Caco-2 (cell line): Measurements from ENCODE around the gene WDR86. TPM values are rescaled to one million over a fixed set of nuclear protein-coding genes. Genes with fewer than 3 reads are reported as not detected.

ENCODE experiments used
- BruUV-seq: library from RNA; stranded (reverse); fragments of 400-500 nt; replicated peaks from 2 replicates; lab custom pipeline; 2021; lab: Mats Ljungman, UMichigan
- CTCF ChIA-PET: fragments of 300-600 bp; sonication (Branson Sonifier 250); formaldehyde crosslinking; loops from one replicate; lab custom pipeline; 2022; ENCODE audit warnings: antibody characterized with exemption; lab: Charles Lee
- POLR2A ChIA-PET: fragments of 300-600 bp; sonication (Branson Sonifier 250); formaldehyde crosslinking; loops from one replicate; lab custom pipeline; 2022; ENCODE audit warnings: antibody characterized with exemption; lab: Charles Lee
- DNase-seq, 2 experiments: peaks; one replicate each; pipeline versions ENCODE4 v3.0.0 to v3.0.0-alpha.2; 2020 to 2022
- H3K27me3 ChIP-seq: replicated peaks from 2 replicates; pipeline ENCODE4 v1.6.0; 2011; ENCODE audit warnings: low read length; ENCODE audit not compliant: control insufficient read depth, insufficient read depth
- H3K36me3 ChIP-seq: 2 replicates; pipeline ENCODE4 v1.5.1; 2011; ENCODE audit warnings: low read length; ENCODE audit not compliant: control insufficient read depth, insufficient read depth
- H3K4me1 ChIP-seq: fragments of 250-450 bp; sonication (Bioruptor Pico); 2 replicates; pipeline ENCODE4 v1.5.1; 2020; ENCODE audit warnings: mild to moderate bottlenecking
- H3K4me3 ChIP-seq: 2 replicates; pipeline ENCODE4 v1.5.1; 2011; ENCODE audit warnings: low read depth, mild to moderate bottlenecking, control low read depth, low read length
- H3K9me3 ChIP-seq: fragments of 250-450 bp; sonication (Bioruptor Pico); 2 replicates; pipeline ENCODE4 v1.5.1; 2020; ENCODE audit warnings: mild to moderate bottlenecking, moderate library complexity
- H3K27ac Mint-ChIP-seq: one replicate; pipeline ENCODE4 v1.8.0; 2022; ENCODE audit warnings: mixed read lengths; ENCODE audit not compliant: unreplicated experiment
- H3K27me3 Mint-ChIP-seq: one replicate; pipeline ENCODE4 v1.8.0; 2022; ENCODE audit warnings: mixed read lengths; ENCODE audit not compliant: insufficient read depth, unreplicated experiment
- H3K36me3 Mint-ChIP-seq: one replicate; pipeline ENCODE4 v1.8.0; 2022; ENCODE audit warnings: mild to moderate bottlenecking, mixed read lengths; ENCODE audit not compliant: insufficient read depth, unreplicated experiment
- H3K4me1 Mint-ChIP-seq: one replicate; pipeline ENCODE4 v1.8.0; 2022; ENCODE audit warnings: low read depth, mixed read lengths; ENCODE audit not compliant: unreplicated experiment
- H3K4me3 Mint-ChIP-seq: one replicate; pipeline ENCODE4 v1.8.0; 2022; ENCODE audit warnings: mild to moderate bottlenecking, moderate library complexity, mixed read lengths; ENCODE audit not compliant: unreplicated experiment
- H3K9me3 Mint-ChIP-seq: one replicate; pipeline ENCODE4 v1.8.0; 2022; ENCODE audit warnings: mixed read lengths; ENCODE audit not compliant: unreplicated experiment
- intact Hi-C: fragments of 100-400 bp; cut with micrococcal nuclease; formaldehyde crosslinking; loops from one replicate; pipeline ENCODE4 v1.10.0; 2022; ENCODE audit not compliant: unreplicated experiment
- total RNA-seq: library from RNA; stranded (reverse); gene quantifications from 2 replicates; pipeline ENCODE4 v1.2.3, GENCODE V29; 2022
- TF ChIP-seq, protein P1 (sequence below), 2 experiments: fragments of 200-600 bp in 1 of 2; IDR thresholded peaks; 1 replicate in 1 of 2; 2 replicates in 1 of 2; pipeline versions ENCODE4 v1.5.1 to v1.8.0; 2011 to 2022; ENCODE audit warnings: antibody characterized with exemption in 1 of 2, control low read depth in 1 of 2, inconsistent platforms in 1 of 2, low read depth in 1 of 2, low read length in 1 of 2, mild to moderate bottlenecking in 1 of 2, moderate library complexity in 1 of 2; ENCODE audit not compliant: insufficient read depth in 1 of 2, severe bottlenecking in 1 of 2, unreplicated experiment in 1 of 2

Gene WDR86
- total RNA-seq, 1 experiment from 2014 or later, result 0.52 TPM

DNA sequence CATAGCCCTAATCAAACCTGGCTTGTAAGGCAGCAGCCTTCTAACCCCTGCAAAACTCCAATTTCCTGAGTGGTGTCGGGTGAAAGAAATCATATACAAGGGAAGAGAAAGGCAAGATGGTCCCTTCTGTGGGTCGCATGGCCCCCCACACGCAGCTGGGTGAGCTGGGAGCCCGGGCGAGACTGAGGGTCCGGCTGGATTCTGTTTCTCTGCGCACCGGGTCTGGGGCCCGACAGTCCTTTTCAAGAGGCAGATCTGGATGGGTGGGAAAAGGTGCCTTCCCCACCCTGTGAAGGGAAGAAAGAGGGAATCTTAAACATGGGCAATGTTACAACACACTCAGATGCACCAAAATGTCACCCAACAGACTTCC is 18.5 kb downstream of the WDR86 start:
- TF ChIP-seq, protein P1, sequence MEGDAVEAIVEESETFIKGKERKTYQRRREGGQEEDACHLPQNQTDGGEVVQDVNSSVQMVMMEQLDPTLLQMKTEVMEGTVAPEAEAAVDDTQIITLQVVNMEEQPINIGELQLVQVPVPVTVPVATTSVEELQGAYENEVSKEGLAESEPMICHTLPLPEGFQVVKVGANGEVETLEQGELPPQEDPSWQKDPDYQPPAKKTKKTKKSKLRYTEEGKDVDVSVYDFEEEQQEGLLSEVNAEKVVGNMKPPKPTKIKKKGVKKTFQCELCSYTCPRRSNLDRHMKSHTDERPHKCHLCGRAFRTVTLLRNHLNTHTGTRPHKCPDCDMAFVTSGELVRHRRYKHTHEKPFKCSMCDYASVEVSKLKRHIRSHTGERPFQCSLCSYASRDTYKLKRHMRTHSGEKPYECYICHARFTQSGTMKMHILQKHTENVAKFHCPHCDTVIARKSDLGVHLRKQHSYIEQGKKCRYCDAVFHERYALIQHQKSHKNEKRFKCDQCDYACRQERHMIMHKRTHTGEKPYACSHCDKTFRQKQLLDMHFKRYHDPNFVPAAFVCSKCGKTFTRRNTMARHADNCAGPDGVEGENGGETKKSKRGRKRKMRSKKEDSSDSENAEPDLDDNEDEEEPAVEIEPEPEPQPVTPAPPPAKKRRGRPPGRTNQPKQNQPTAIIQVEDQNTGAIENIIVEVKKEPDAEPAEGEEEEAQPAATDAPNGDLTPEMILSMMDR (IDR thresholded peaks at IDR 0.05; ENCODE audit: insufficient read depth in 1 of 2, low read depth in 1 of 2, low read length in 1 of 2, severe bottlenecking in 1 of 2, unreplicated experiment in 1 of 2), result no peak
- peaks cover 2% of the 10 kb centered on the region for H3K27me3 Mint-ChIP-seq
- H3K4me1 Mint-ChIP-seq, result no peaks in the 10 kb centered on the region
- no peak overlapping the region for H3K4me3 Mint-ChIP-seq
- intact Hi-C loops, result no loop called here
- H3K4me1 ChIP-seq, result peaks cover 12% of the 10 kb centered on the region
- no peaks in the 10 kb centered on the region for H3K9me3 ChIP-seq
- no peak overlapping the region for H3K4me3 ChIP-seq
- H3K27ac Mint-ChIP-seq, result no peak overlapping the region
- BruUV-seq, result no TSS peak
- ChIA-PET POLR2A (no interaction called here), CTCF (no interaction called here)
- no peaks in the 10 kb centered on the region for H3K36me3 ChIP-seq
- H3K27me3 ChIP-seq, result no peaks in the 10 kb centered on the region
- no peaks in the 10 kb centered on the region for H3K36me3 Mint-ChIP-seq
- no peaks in the 10 kb centered on the region for H3K9me3 Mint-ChIP-seq
- no peak for DNase-seq

DNA sequence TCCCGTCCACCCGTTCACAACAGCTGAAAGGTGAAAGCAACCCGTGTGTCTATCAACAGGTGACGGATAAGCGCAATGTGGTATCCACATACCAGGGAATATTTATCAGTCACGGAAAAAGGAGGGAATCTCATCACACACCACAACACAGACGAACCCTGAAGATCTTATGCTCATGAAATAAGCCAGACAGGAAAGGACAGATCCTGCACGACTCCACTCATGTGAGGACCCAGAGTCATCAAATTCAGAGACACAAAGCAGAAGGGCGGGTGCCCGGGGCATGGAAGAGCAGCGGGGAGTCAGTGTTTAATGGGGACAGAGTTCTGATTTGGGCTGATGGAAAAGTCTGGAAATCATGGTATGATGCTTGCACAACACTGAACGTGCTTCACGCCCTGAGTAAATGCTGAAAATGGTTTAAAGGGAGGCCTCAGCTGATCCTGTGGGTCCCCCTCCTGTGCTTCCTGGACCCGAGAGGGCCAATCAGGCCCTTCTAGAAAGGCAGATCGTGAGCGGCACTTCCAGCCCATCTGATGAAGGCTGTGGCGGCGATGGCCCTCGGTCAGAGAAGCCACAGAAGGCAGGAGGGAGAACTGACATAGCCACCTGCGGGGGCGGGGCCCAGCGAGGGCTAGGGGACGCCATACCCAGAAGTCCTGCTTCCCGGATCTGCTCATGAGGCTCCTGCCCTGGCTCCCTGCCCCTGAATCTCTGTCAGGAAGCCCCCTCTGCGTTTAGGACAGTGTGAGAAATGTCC is 19.1 kb downstream of the WDR86 start:
- BruUV-seq, result no TSS peak
- no peak for DNase-seq
- Mint-ChIP-seq H3K27me3 (peaks cover 2% of the 10 kb centered on the region), H3K4me1 (no peaks in the 10 kb centered on the region), H3K9me3 (no peaks in the 10 kb centered on the region), H3K4me3 (no peak overlapping the region), H3K36me3 (no peaks in the 10 kb centered on the region), H3K27ac (no peak overlapping the region)
- H3K4me1 ChIP-seq, result peaks cover 12% of the 10 kb centered on the region
- no peaks in the 10 kb centered on the region for H3K27me3 ChIP-seq
- H3K4me3 ChIP-seq, result no peak overlapping the region
- TF ChIP-seq, protein P1 (IDR thresholded peaks at IDR 0.05; ENCODE audit: insufficient read depth in 1 of 2, low read depth in 1 of 2, low read length in 1 of 2, severe bottlenecking in 1 of 2, unreplicated experiment in 1 of 2), result no peak
- CTCF ChIA-PET, result no interaction called here
- POLR2A ChIA-PET, result interaction anchor here (0.6 kb wide), 1 partner anchor 153 kb away, joined by 4 read pairs; no protein-coding TSS in a partner anchor
- intact Hi-C loops, result no loop called here
- H3K9me3 ChIP-seq, result no peaks in the 10 kb centered on the region
- no peaks in the 10 kb centered on the region for H3K36me3 ChIP-seq

DNA sequence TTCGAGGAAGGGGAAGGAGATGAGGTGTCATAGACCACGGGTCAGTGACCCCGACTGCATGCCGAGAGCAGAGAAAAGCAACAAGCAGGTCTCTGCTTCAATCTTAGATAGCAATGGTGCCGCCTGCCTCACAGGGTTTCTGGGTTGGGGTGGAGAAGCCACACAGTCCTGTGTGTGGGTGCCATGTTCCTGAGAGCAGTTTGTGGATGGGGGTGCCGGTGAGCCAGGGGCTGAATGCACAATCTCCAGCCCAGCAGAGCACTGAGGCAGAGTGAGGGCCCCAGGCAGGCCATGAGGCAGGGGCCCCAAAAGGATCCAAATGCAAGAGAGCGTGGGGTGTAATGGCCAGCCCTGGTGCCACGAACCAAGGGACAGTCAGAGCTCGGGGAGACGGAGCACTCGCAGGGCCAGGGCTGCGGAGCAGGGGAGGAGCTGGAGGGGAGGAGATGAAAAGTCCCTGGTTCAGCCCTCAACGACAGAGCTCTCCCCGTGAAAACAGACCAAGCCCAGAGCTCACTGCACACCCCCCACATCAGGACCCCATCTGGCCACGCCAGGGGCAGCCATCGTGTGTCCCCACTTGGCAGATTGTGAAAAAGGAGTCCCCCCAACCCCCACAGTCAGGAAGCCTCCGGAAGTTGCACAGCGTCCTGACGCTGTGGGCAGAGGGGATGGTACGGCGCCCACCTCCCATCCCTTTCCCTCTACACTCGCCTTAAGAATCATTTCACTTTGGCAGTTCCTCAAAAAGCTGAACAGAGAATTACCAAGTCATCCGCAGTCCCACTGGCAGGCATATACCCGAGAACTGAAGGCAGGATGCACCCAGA is 19.9 kb downstream of the WDR86 start:
- no peaks in the 10 kb centered on the region for H3K36me3 Mint-ChIP-seq
- no TSS peak for BruUV-seq
- no peak overlapping the region for H3K4me3 Mint-ChIP-seq
- no peak overlapping the region for H3K27ac Mint-ChIP-seq
- ChIA-PET CTCF (no interaction called here), POLR2A (interaction anchor here (0.6 kb wide), 1 partner anchor 152 kb away, joined by 4 read pairs; no protein-coding TSS in a partner anchor)
- no peak for DNase-seq
- Histone ChIP-seq H3K4me3 (no peak overlapping the region), H3K27me3 (no peaks in the 10 kb centered on the region), H3K36me3 (no peaks in the 10 kb centered on the region), H3K9me3 (no peaks in the 10 kb centered on the region), H3K4me1 (peaks cover 12% of the 10 kb centered on the region)
- TF ChIP-seq, protein P1 (IDR thresholded peaks at IDR 0.05; ENCODE audit: insufficient read depth in 1 of 2, low read depth in 1 of 2, low read length in 1 of 2, severe bottlenecking in 1 of 2, unreplicated experiment in 1 of 2), result no peak
- peaks cover 2% of the 10 kb centered on the region for H3K27me3 Mint-ChIP-seq
- no peaks in the 10 kb centered on the region for H3K4me1 Mint-ChIP-seq
- intact Hi-C loops, result no loop called here
- no peaks in the 10 kb centered on the region for H3K9me3 Mint-ChIP-seq
